ENCODE data around the gene SENP6. TPM values are rescaled to one million over a fixed set of nuclear protein-coding genes. Genes with fewer than 3 reads are reported as not detected.

SENP6 gene, protein sequence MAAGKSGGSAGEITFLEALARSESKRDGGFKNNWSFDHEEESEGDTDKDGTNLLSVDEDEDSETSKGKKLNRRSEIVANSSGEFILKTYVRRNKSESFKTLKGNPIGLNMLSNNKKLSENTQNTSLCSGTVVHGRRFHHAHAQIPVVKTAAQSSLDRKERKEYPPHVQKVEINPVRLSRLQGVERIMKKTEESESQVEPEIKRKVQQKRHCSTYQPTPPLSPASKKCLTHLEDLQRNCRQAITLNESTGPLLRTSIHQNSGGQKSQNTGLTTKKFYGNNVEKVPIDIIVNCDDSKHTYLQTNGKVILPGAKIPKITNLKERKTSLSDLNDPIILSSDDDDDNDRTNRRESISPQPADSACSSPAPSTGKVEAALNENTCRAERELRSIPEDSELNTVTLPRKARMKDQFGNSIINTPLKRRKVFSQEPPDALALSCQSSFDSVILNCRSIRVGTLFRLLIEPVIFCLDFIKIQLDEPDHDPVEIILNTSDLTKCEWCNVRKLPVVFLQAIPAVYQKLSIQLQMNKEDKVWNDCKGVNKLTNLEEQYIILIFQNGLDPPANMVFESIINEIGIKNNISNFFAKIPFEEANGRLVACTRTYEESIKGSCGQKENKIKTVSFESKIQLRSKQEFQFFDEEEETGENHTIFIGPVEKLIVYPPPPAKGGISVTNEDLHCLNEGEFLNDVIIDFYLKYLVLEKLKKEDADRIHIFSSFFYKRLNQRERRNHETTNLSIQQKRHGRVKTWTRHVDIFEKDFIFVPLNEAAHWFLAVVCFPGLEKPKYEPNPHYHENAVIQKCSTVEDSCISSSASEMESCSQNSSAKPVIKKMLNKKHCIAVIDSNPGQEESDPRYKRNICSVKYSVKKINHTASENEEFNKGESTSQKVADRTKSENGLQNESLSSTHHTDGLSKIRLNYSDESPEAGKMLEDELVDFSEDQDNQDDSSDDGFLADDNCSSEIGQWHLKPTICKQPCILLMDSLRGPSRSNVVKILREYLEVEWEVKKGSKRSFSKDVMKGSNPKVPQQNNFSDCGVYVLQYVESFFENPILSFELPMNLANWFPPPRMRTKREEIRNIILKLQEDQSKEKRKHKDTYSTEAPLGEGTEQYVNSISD
- total RNA-seq (2022): 76.2 and 93.6 TPM in 2 replicates
- Bru-seq, nascent RNA: percentile 95 among the genes with signal in this experiment
- BruChase-seq, experiment 1, labeled RNA remaining after a 6-hour chase: percentile 88 among the genes with signal in this experiment
- percentile 89 among the genes with signal in this experiment for BruChase-seq, experiment 2, labeled RNA remaining after a 2-hour chase
- long read RNA-seq, full-length matches to known transcripts: 11 of 35 reads
- long read RNA-seq, partial matches to known transcripts: 9 of 35 reads
- long read RNA-seq, other reads (novel, unspliced or antisense): 15 of 35 reads

- Mint-ChIP-seq H3K9me3 (ENCODE audit: low read depth, unreplicated experiment) (no peaks in the 10 kb centered on the region), H3K4me3 (ENCODE audit: low read depth, unreplicated experiment) (peak within 1 kb of the TSS; percentile 81), H3K4me1 (ENCODE audit: low read depth, unreplicated experiment) (peaks cover 15% of the 10 kb centered on the region), H3K36me3 (ENCODE audit: insufficient read depth, unreplicated experiment) (peaks cover 26% of the 10 kb centered on the region), H3K27ac (ENCODE audit: unreplicated experiment) (peak within 1 kb of the TSS; percentile 81), H3K27me3 (ENCODE audit: unreplicated experiment) (no peaks in the 10 kb centered on the region)
- TSS peak; percentile 68 for BruUV-seq (replicated peaks)
- CTCF ChIA-PET: interaction anchor here (0.6 to 1.0 kb wide), 3 partner anchors 21 to 254 kb away, joined by 3 to 4 read pairs (median 3); no protein-coding TSS in a partner anchor
- intact Hi-C loops (cut with micrococcal nuclease; ENCODE audit: unreplicated experiment): loop anchor here (5.0 kb wide), 1 partner anchor 151 kb away; no protein-coding TSS in a partner anchor
- DNase-seq: peak; percentile 81
- TF ChIP-seq, protein P1, sequence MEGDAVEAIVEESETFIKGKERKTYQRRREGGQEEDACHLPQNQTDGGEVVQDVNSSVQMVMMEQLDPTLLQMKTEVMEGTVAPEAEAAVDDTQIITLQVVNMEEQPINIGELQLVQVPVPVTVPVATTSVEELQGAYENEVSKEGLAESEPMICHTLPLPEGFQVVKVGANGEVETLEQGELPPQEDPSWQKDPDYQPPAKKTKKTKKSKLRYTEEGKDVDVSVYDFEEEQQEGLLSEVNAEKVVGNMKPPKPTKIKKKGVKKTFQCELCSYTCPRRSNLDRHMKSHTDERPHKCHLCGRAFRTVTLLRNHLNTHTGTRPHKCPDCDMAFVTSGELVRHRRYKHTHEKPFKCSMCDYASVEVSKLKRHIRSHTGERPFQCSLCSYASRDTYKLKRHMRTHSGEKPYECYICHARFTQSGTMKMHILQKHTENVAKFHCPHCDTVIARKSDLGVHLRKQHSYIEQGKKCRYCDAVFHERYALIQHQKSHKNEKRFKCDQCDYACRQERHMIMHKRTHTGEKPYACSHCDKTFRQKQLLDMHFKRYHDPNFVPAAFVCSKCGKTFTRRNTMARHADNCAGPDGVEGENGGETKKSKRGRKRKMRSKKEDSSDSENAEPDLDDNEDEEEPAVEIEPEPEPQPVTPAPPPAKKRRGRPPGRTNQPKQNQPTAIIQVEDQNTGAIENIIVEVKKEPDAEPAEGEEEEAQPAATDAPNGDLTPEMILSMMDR (IDR thresholded peaks at IDR 0.05; ENCODE audit: unreplicated experiment): no peak
These were observed at the start of gene SENP6 for GRCh38 chr6:75601304-75602245. TSS of gene SENP6 (plus strand) at chr6:75601880. CDS start at chr6:75602525, 645 bp downstream.

- intact Hi-C loops (cut with micrococcal nuclease; ENCODE audit: unreplicated experiment): no loop called here
- TF ChIP-seq, protein P1 (IDR thresholded peaks at IDR 0.05; ENCODE audit: unreplicated experiment): no peak
- DNase-seq: no peak
- Mint-ChIP-seq H3K27ac (ENCODE audit: unreplicated experiment) (no peak overlapping the region), H3K9me3 (ENCODE audit: low read depth, unreplicated experiment) (no peaks in the 10 kb centered on the region), H3K27me3 (ENCODE audit: unreplicated experiment) (no peaks in the 10 kb centered on the region), H3K4me1 (ENCODE audit: low read depth, unreplicated experiment) (no peaks in the 10 kb centered on the region), H3K4me3 (ENCODE audit: low read depth, unreplicated experiment) (no peak overlapping the region), H3K36me3 (ENCODE audit: insufficient read depth, unreplicated experiment) (no peaks in the 10 kb centered on the region)
- no TSS peak for BruUV-seq (replicated peaks)
- CTCF ChIA-PET: no interaction called here
These were observed 45.4 kb upstream of the SENP6 start for GRCh38 chr6:75556240-75556639.

- intact Hi-C loops (cut with micrococcal nuclease; ENCODE audit: unreplicated experiment): no loop called here
- Mint-ChIP-seq H3K36me3 (ENCODE audit: insufficient read depth, unreplicated experiment) (no peaks in the 10 kb centered on the region), H3K27me3 (ENCODE audit: unreplicated experiment) (no peaks in the 10 kb centered on the region), H3K9me3 (ENCODE audit: low read depth, unreplicated experiment) (no peaks in the 10 kb centered on the region), H3K4me3 (ENCODE audit: low read depth, unreplicated experiment) (no peak overlapping the region), H3K4me1 (ENCODE audit: low read depth, unreplicated experiment) (no peaks in the 10 kb centered on the region), H3K27ac (ENCODE audit: unreplicated experiment) (no peak overlapping the region)
- CTCF ChIA-PET: no interaction called here
- no TSS peak for BruUV-seq (replicated peaks)
- TF ChIP-seq, protein P1 (IDR thresholded peaks at IDR 0.05; ENCODE audit: unreplicated experiment): no peak
- DNase-seq: no peak
These were observed 44.6 kb upstream of the SENP6 start for GRCh38 chr6:75557068-75557467.

All from Calu3 (cell line).